AG04450 (cell line): ENCODE measurements around the gene PPRC1. TPM values are rescaled to one million over a fixed set of nuclear protein-coding genes. Genes with fewer than 3 reads are reported as not detected.

Experiments used
- CTCF ChIA-PET: fragments of 300-600, 350-600 bp; formaldehyde crosslinking; extraction: SDS; loops from one replicate; lab custom pipeline; 2022; ENCODE audit warnings: antibody characterized with exemption, inconsistent platforms; lab: Charles Lee
- POLR2A ChIA-PET: fragments of 350-600 bp; formaldehyde crosslinking; extraction: SDS; loops from one replicate; lab custom pipeline; 2021; ENCODE audit warnings: antibody characterized with exemption, inconsistent platforms; lab: Yijun Ruan, JAX
- DNase-seq: peaks from one replicate; pipeline ENCODE4 v3.0.0-alpha.2; 2011; ENCODE audit warnings: low read depth, low spot score
- H3K27ac ChIP-seq: one replicate; pipeline ENCODE4 v1.5.1; 2012; ENCODE audit warnings: low read depth, low read length, control low read depth
- H3K27me3 ChIP-seq: one replicate; pipeline ENCODE4 v1.6.0; 2012; ENCODE audit warnings: low read length; ENCODE audit not compliant: control insufficient read depth, insufficient read depth
- H3K4me3 ChIP-seq: 2 replicates; pipeline ENCODE4 v1.5.1; 2011; ENCODE audit warnings: mild to moderate bottlenecking, low read depth, low read length, control low read depth
- H3K9me3 ChIP-seq: 2 replicates; pipeline ENCODE4 v1.5.1; 2012; ENCODE audit warnings: low read length; ENCODE audit not compliant: control insufficient read depth, insufficient read depth
- CTCF ChIP-seq: IDR thresholded peaks from 2 replicates; pipeline ENCODE4 v1.5.1; 2011; ENCODE audit warnings: low read depth, low read length, control low read depth, inconsistent platforms
- polyA plus RNA-seq: library from polyadenylated mRNA; depleted of rRNA; stranded (reverse); fragments of >200 nt; gene quantifications from 2 replicates; pipeline ENCODE4 v1.2.3, GENCODE V29; 2011; rRNA removed
- small RNA-seq: library from RNA; depleted of rRNA; stranded (forward); fragments of <200 nt; gene quantifications from one replicate; pipeline ENCODE3, GENCODE V24; 2012; ENCODE audit warnings: low read depth; ENCODE audit not compliant: insufficient read length

Gene PPRC1
- polyA plus RNA-seq, 1 experiment, result 14.1 TPM

GRCh38 chr10:102191956-102192355 is 59.1 kb downstream of the PPRC1 start:
- no peak for DNase-seq
- POLR2A ChIA-PET, result no interaction called here
- Histone ChIP-seq H3K27me3 (peaks cover 13% of the 10 kb centered on the region), H3K9me3 (peaks cover 17% of the 10 kb centered on the region), H3K27ac (no peak overlapping the region), H3K4me3 (no peak overlapping the region)
- CTCF ChIA-PET, result interaction anchor here (2.3 kb wide), 1 partner anchor 22 kb away, joined by 6 read pairs; no protein-coding TSS in a partner anchor
- no peak for TF ChIP-seq CTCF

- Histone ChIP-seq H3K27me3 (peaks cover 5% of the 10 kb centered on the region), H3K4me3 (no peak overlapping the region), H3K27ac (no peak overlapping the region), H3K9me3 (peaks cover 14% of the 10 kb centered on the region)
- ChIA-PET POLR2A (no interaction called here), CTCF (no interaction called here)
- TF ChIP-seq CTCF, result no peak
- no peak for DNase-seq
Observed at GRCh38 chr10:102195296-102195870, 62.5 kb downstream of the PPRC1 start.

GRCh38 chr10:102196893-102197292 is 64.1 kb downstream of the PPRC1 start:
- CTCF ChIA-PET, result no interaction called here
- no peak for DNase-seq
- Histone ChIP-seq H3K9me3 (peaks cover 13% of the 10 kb centered on the region), H3K27ac (no peak overlapping the region), H3K27me3 (peaks cover 10% of the 10 kb centered on the region), H3K4me3 (no peak overlapping the region)
- TF ChIP-seq CTCF, result no peak
- POLR2A ChIA-PET, result no interaction called here

GRCh38 chr10:102198027-102198426 is 65.2 kb downstream of the PPRC1 start:
- H3K4me3 ChIP-seq, result no peak overlapping the region
- peaks cover 12% of the 10 kb centered on the region for H3K27me3 ChIP-seq
- DNase-seq, result no peak
- CTCF ChIA-PET, result no interaction called here
- no peak overlapping the region for H3K27ac ChIP-seq
- POLR2A ChIA-PET, result no interaction called here
- peaks cover 4% of the 10 kb centered on the region for H3K9me3 ChIP-seq
- TF ChIP-seq CTCF, result no peak

Small RNA genes within 50 kb of the gene (small RNA-seq; reads per million reads assigned to genes)
- not detected for gene AL500527.1
- gene AL500527.2, result not detected

Other genes starting within 250 kb of the PPRC1 start
- 19.5 and 19.8 TPM in 2 replicates for gene ARMH3, start 76.9 kb upstream of the PPRC1 start, polyA plus RNA-seq
- 6.4 and 9.0 TPM in 2 replicates for gene HPS6, start 67.7 kb upstream of the PPRC1 start, polyA plus RNA-seq
- gene LDB1, start 12.7 kb upstream of the PPRC1 start, polyA plus RNA-seq, result 95.7 and 106 TPM in 2 replicates
- 60.9 and 80.8 TPM in 2 replicates for gene NOLC1, start 19.3 kb downstream of the PPRC1 start, polyA plus RNA-seq
- gene ELOVL3, start 93.3 kb downstream of the PPRC1 start, polyA plus RNA-seq, result 0.16 and 0.27 TPM in 2 replicates
- gene PITX3, start 108.5 kb downstream of the PPRC1 start, polyA plus RNA-seq, result not detected in 2 replicates
- gene GBF1, start 112.5 kb downstream of the PPRC1 start, polyA plus RNA-seq, result 31.9 and 43.8 TPM in 2 replicates